Measurements from ENCODE around the gene YWHAQ.

- no peak for TF ChIP-seq CTCF (IDR thresholded peaks at IDR 0.05)
- TF ChIP-seq POLR2AphosphoS5 (IDR thresholded peaks at IDR 0.05), result no peak
Observed at GRCh38 chr2:9548506-9548905, 82.3 kb downstream of the YWHAQ start.
